Gastrocnemius medialis (tissue), 4 donors: Measurements from ENCODE around the gene TBC1D10A. TPM values are rescaled to one million over a fixed set of nuclear protein-coding genes. Genes with fewer than 3 reads are reported as not detected.

Experiments used
- ATAC-seq, 2 donors: fragments of 150-250 bp; one replicate each; pipeline ENCODE4 v1.9.1; 2016
- DNase-seq, 2 donors: peaks; one replicate each; pipeline ENCODE4 v3.0.0-alpha.2; 2019
- H3K27ac ChIP-seq, 4 donors: fragments of 200-600 bp; sonication (generic); 1 replicate in 1 of 4; 2 replicates in 3 of 4; pipeline ENCODE4 v1.5.1; 2016 to 2018; ENCODE audit warnings: mild to moderate bottlenecking in 2 of 4, moderate library complexity in 1 of 4
- H3K27me3 ChIP-seq, 3 donors: fragments of 200-600 bp; sonication (generic) in 2 of 3; 1 replicate in 1 of 3; 2 replicates in 2 of 3; pipeline versions ENCODE4 v1.5.1 to v1.6.0; 2016 to 2019; ENCODE audit warnings: mild to moderate bottlenecking in 1 of 3, moderate library complexity in 1 of 3
- H3K36me3 ChIP-seq, 2 donors: fragments of 200-600 bp; sonication (generic) in 1 of 2; one replicate each; pipeline ENCODE4 v1.5.1; 2017 to 2018
- H3K4me1 ChIP-seq, 2 donors: fragments of 200-600 bp; sonication (generic) in 1 of 2; one replicate each; pipeline ENCODE4 v1.5.1; 2016 to 2017; ENCODE audit warnings: mild to moderate bottlenecking in 2 of 2
- H3K4me3 ChIP-seq, 4 donors: fragments of 200-600 bp; sonication (generic) in 3 of 4; 1 replicate in 1 of 4; 2 replicates in 3 of 4; pipeline ENCODE4 v1.5.1; 2016 to 2019; ENCODE audit warnings: mild to moderate bottlenecking in 2 of 4
- H3K9me3 ChIP-seq, 3 donors: fragments of 200-600 bp; sonication (generic) in 2 of 3; 1 replicate in 1 of 3; 2 replicates in 2 of 3; pipeline ENCODE4 v1.5.1; 2016 to 2019
- POLR2A ChIP-seq, 2 donors: fragments of 450-650 bp; IDR thresholded peaks; one replicate each; pipeline ENCODE4 v1.6.1; 2017; ENCODE audit warnings: antibody characterized with exemption in 2 of 2, mild to moderate bottlenecking in 2 of 2, moderate library complexity in 2 of 2
- in situ Hi-C, 4 donors: fragments of 200-750 bp; cut with MboI; loops; one replicate each; pipeline versions ENCODE4 v1.15.0 to v1.8.0; 2017; ENCODE audit warnings: low sequenced_read_pairs in 4 of 4
- intact Hi-C: fragments of 100-400 bp; cut with DNase I; formaldehyde crosslinking; loops from one replicate; pipeline ENCODE4 v1.15.1; 2023; ENCODE audit warnings: low total_unique reads
- total RNA-seq, 4 donors: library from RNA; depleted of rRNA; stranded (reverse); fragments of >200 nt; gene quantifications; one replicate each; pipeline versions ENCODE4 v1.1.0 to v1.2.3, GENCODE V29; 2016
- TF ChIP-seq, protein P1 (sequence below), 5 experiments: fragments of 450-650 bp in 3 of 5; fragments of 200-600 bp in 2 of 5; sonication (generic) in 2 of 5; IDR thresholded peaks in 4 of 5; conservative IDR thresholded peaks in 1 of 5; 1 replicate in 4 of 5; 2 replicates in 1 of 5; pipeline ENCODE4 v1.5.1; 2016 to 2019; ENCODE audit warnings: antibody characterized with exemption in 5 of 5, mild to moderate bottlenecking in 3 of 5, moderate library complexity in 3 of 5

The TBC1D10A gene
- total RNA-seq, 4 donors from 2014 or later = 4.1 to 9.6 (median 6.2) TPM

DNA sequence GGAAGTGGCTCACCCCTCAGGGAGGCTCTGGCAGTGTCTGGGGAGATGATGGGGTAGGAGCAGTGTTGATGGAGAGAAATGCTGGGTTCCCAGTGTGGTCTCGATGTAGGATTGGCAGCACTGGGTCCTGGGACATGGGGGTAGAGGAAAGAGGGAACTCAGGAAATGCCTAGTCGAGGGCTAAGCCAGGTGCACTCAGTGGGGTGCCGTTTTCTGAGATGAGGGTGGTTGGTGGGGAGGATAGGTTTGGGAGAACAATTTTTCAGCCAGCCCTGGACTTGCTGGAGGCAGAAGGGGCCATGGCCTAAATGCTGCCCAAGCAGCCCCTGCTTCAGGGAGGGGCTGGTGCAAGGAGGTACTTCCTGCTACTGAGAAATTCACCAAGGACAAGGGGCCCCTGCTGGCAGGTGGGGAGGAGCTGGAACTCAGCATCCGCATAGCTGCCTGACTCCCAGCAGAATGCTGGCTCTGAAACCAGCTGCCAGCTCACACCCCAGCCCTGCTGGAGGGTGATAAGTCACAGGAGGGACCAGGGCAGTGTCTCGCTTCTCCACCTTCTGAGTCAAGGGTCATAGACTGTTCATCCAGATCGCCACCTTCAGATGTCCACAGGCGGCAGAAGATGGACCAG is 36.0 kb upstream of the TBC1D10A start:
- H3K27ac ChIP-seq = no peak overlapping the region
- H3K27me3 ChIP-seq = no peaks in the 10 kb centered on the region
- intact Hi-C loops (no loop called here), in situ Hi-C loops (loop anchor here in 1 of 4 donors (10.0 kb wide), 1 partner anchor 68 kb away; no protein-coding TSS in a partner anchor)
- H3K4me1 ChIP-seq = peaks cover 0 to under 1% of the 10 kb centered on the region in 2 donors
- DNase-seq (no peak), ATAC-seq (no peak)
- H3K9me3 ChIP-seq = no peaks in the 10 kb centered on the region
- TF ChIP-seq, protein P1, sequence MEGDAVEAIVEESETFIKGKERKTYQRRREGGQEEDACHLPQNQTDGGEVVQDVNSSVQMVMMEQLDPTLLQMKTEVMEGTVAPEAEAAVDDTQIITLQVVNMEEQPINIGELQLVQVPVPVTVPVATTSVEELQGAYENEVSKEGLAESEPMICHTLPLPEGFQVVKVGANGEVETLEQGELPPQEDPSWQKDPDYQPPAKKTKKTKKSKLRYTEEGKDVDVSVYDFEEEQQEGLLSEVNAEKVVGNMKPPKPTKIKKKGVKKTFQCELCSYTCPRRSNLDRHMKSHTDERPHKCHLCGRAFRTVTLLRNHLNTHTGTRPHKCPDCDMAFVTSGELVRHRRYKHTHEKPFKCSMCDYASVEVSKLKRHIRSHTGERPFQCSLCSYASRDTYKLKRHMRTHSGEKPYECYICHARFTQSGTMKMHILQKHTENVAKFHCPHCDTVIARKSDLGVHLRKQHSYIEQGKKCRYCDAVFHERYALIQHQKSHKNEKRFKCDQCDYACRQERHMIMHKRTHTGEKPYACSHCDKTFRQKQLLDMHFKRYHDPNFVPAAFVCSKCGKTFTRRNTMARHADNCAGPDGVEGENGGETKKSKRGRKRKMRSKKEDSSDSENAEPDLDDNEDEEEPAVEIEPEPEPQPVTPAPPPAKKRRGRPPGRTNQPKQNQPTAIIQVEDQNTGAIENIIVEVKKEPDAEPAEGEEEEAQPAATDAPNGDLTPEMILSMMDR (IDR thresholded peaks at IDR 0.05 in 4 of 5, conservative IDR thresholded peaks at IDR 0.05 in 1 of 5) = no peak
- no peak for TF ChIP-seq POLR2A (IDR thresholded peaks at IDR 0.05)
- no peaks in the 10 kb centered on the region for H3K36me3 ChIP-seq
- no peak overlapping the region for H3K4me3 ChIP-seq

DNA sequence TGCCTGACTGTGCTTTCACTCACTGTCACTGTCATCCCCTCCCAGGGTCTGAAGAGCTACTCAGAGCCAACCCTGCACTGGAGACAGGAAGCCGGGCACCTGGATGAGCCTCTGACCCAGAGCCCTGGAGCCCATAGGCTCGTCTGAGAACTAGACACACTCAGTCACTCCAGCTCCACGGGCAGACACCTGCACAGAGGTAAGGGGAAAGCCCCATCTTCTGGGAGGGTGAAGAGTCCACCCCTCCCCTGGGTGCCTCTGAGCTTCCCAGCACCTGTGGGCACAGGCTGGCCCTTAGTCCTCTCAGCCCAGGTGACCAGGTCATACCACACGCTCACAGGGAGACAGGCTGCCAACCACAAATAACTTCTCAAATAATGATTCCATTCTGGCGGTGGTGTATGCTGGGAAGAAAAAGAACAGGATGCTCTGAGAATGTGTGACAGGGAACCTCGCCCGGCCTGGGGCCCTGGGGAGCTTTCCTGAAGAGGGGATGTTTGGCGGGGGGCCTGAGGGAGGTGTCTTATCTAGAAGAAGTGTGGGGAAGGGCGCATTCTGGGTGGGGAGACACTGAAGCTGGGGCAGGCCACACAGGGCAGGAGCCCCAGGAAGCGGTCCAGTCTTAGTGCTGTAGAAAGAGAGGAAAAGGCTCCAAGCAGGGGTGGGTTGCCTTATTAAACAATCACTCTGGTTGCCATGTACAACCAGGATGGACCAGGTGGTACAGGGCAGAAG is 35.3 kb upstream of the TBC1D10A start:
- TF ChIP-seq, protein P1 (IDR thresholded peaks at IDR 0.05 in 4 of 5, conservative IDR thresholded peaks at IDR 0.05 in 1 of 5) = no peak
- TF ChIP-seq POLR2A (IDR thresholded peaks at IDR 0.05) = no peak

DNA sequence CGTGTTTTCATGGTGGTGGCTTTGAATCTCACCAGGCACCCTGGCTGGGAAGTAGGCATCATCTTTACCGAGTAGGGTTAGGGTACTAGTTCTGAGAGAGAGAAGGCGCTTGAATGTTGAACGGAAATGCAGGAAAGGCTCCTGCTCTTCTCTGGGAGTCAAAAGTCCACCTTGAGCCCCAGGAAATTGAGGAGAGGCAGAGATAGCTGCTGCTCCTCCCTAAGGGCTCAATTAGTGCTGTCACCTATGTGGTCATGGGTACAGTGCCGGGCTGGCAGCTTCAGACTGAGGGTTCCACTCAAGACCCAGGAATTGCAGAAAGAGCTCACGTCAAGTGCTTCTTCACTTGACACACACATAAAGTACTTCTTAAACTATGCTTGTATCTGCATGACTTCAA is 31.8 kb upstream of the TBC1D10A start:
- in situ Hi-C loops (no loop called here), intact Hi-C loops (no loop called here)

More for the DNA sequence above, 35.3 kb upstream of the TBC1D10A start:
- Histone ChIP-seq H3K4me3 (no peak overlapping the region), H3K36me3 (no peaks in the 10 kb centered on the region), H3K4me1 (peaks cover 3 to 7% of the 10 kb centered on the region in 2 donors), H3K27ac (no peak overlapping the region), H3K27me3 (no peaks in the 10 kb centered on the region), H3K9me3 (no peaks in the 10 kb centered on the region)
- DNase-seq (no peak), ATAC-seq (no peak)
- in situ Hi-C loops = loop anchor here in 1 of 4 donors (10.0 kb wide), 1 partner anchor 67 kb away; no protein-coding TSS in a partner anchor
- intact Hi-C loops = no loop called here

DNA sequence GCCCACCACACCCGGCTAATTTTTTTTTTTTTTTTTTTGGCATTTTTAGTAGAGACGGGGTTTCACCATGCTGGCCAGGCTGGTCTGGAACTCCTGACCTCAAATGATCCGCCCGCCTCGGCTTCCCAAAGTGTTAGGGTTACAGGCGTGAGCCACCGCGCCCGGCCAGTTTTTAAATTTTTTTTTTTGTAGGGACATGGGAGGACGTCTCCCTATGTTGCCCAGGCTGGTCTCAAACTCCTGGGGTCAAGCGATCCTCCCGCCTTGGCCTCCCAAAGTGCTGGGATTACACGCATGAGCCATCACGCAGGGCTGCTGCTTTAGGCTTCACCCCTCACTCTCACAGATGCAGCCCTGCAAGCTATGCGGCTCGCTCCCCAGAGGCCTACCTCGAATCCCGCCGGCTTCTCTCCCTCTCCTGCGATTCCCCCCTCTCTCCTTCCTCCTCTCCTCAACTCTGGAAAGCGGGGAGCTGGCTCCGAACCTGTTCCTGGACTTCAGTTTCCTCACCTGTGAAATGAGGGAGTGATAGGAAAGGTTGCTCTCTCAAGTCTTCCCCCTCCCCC is 31.0 kb upstream of the TBC1D10A start:
- H3K9me3 ChIP-seq = no peaks in the 10 kb centered on the region
- H3K27ac ChIP-seq = no peak overlapping the region
- DNase-seq (no peak), ATAC-seq (no peak)
- in situ Hi-C loops (no loop called here), intact Hi-C loops (no loop called here)
- H3K27me3 ChIP-seq = no peaks in the 10 kb centered on the region
- TF ChIP-seq, protein P1 (IDR thresholded peaks at IDR 0.05 in 4 of 5, conservative IDR thresholded peaks at IDR 0.05 in 1 of 5) = no peak
- TF ChIP-seq POLR2A (IDR thresholded peaks at IDR 0.05) = no peak
- H3K36me3 ChIP-seq = peaks cover 0 to 2% of the 10 kb centered on the region in 2 donors
- H3K4me1 ChIP-seq = peaks cover 23 to 32% of the 10 kb centered on the region in 2 donors
- H3K4me3 ChIP-seq = peak overlapping the region; percentile 78 to 98 (median 92)

More for the DNA sequence above, 31.8 kb upstream of the TBC1D10A start:
- H3K27ac ChIP-seq = no peak overlapping the region
- no peaks in the 10 kb centered on the region for H3K9me3 ChIP-seq
- TF ChIP-seq, protein P1 (IDR thresholded peaks at IDR 0.05 in 4 of 5, conservative IDR thresholded peaks at IDR 0.05 in 1 of 5) = no peak
- TF ChIP-seq POLR2A (IDR thresholded peaks at IDR 0.05) = no peak
- H3K4me1 ChIP-seq = peaks cover 23 to 32% of the 10 kb centered on the region in 2 donors
- H3K27me3 ChIP-seq = no peaks in the 10 kb centered on the region
- no peaks in the 10 kb centered on the region for H3K36me3 ChIP-seq
- ATAC-seq = no peak
- no peak for DNase-seq
- no peak overlapping the region for H3K4me3 ChIP-seq
